Activated gamma-delta T cell treated with anti-CD3 and anti-CD28 coated beads, Interleukin-2, amount 50 U/mL, for 16 hours (primary cell): ENCODE results near the gene MID1.

Experiments
- DNase-seq: peaks from one replicate; pipeline ENCODE4 v3.0.0-alpha.2; 2020; ENCODE audit warnings: low read depth

The MID1 gene, protein sequence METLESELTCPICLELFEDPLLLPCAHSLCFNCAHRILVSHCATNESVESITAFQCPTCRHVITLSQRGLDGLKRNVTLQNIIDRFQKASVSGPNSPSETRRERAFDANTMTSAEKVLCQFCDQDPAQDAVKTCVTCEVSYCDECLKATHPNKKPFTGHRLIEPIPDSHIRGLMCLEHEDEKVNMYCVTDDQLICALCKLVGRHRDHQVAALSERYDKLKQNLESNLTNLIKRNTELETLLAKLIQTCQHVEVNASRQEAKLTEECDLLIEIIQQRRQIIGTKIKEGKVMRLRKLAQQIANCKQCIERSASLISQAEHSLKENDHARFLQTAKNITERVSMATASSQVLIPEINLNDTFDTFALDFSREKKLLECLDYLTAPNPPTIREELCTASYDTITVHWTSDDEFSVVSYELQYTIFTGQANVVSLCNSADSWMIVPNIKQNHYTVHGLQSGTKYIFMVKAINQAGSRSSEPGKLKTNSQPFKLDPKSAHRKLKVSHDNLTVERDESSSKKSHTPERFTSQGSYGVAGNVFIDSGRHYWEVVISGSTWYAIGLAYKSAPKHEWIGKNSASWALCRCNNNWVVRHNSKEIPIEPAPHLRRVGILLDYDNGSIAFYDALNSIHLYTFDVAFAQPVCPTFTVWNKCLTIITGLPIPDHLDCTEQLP

DNA sequence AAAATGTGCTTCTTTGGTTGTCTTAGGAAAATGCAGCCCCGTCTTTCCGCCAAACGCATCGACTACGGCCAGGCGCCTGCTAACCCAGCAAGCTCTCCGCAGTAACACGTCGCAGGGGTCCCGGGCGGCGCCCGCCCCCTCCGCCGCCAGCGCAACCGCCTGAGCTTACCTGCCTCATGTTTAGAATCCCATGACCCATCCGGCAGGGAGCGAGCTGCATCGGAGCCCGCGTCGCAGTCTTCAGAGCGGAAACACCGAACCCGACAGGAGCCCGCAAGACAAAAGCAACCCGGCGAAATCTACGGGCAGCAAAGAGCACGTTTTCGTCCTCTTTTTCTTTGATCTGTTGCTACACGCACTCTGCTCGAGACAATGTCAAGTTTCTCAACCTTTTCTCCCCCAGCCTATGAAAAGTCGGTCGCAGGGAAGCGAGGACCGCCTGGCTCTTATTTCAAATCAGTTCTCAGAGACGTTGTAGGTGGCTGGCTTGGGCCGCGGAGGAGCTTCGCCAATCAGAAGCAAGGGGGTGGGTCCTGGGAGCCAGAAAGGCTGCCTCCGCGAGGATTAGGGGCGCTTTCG, at the start of gene MID1:
Gene MID1 (minus strand): TSS at position 465 of the 579 bp plus-strand sequence. CDS start 53,038 bp downstream, outside the sequence.
- no peak for DNase-seq

DNA sequence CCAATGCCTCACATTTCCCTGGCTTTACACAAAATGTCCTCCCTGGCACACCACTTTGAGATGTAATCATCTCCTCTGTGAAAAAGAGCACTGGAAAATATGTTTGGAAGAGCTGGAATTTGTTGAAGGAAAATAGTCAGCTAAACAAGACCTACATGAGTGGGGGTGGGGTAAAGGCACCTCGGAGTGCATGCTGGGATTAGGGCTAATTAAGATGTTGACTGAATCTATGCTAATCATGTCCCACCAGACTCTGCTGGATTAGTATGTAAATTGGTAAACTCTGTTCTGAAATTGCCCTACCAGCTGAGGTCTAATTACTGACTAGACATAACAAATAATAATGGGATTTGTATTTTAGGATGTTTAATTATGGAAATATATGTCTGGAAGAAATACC, 46.8 kb upstream of the MID1 start:
- no peak for DNase-seq

DNA sequence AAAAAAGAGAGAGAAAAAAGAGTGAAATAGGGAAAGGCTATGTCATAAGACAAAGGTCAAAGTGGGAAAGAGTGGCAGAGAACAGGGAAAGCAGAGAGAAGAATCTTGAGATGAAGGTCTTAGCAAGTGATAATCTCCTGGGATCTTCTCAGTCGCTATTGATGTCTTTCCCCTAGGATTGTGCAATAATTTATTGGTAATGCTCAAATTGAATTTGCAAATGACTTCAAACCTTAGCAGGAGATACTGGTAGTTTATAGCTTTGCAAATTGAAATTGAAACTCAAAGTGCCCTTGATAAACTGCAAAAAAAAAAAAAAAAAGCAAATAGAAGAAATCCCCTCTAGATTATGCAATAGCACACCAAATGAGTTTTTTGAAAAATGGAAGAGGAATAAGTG, 45.7 kb upstream of the MID1 start:
- DNase-seq: no peak

DNA sequence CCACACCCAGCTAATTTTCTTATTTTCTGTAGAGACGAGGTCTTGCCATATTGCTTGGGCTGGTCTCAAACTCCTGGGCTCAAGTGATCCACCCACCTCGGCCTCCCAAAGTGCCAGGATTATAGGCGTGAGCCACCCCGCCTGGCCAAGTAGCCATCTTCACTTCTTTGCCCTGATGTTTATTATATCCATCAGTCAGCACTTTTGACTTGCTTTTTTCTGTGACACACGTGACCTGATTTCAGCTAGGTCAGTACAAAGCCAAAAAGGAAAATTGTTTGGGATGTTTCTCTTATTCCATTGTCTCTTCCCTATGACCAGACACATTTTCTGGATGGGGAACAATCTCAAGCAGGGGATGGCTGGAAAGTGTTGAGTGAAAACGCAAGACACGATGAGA, 45.3 kb upstream of the MID1 start:
- no peak for DNase-seq

DNA sequence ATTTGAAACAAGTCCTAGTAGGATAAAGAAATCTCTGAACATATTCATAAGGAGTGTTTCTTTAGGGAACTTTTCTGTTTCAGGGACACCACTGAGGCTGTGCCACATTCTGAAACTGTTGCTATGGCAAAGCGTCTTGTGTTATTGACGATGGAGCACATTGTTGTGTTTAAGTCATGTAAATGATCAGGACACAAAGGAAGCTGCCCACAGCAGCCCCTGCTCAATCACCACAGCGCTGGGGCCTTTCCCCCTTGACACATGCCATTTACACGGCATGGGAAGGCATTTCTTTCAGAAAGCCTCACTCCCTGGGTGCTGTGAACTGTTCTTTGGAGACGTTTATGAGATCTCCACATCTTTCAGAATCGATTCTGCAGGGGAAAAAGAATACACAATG, 39.8 kb upstream of the MID1 start:
- no peak for DNase-seq

DNA sequence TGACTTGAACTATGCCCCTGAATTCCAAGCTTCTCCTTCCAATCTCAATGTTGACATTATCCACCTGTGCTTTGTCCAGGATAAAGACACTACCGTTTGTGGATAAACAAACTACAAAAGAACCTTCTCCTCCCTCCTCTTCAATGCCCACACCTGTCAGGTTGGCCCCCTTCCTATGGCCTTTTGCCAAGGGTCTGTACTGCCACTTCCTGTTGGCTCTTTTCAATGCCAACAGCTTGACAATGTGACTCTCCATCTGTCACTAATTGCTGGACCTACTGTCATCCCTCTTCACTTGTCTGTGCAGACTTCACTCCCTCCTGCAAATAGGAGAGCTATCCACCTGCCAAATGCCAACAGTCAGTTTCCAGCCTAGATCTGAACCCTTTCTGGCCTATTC, 35.8 kb upstream of the MID1 start:
- no peak for DNase-seq

DNA sequence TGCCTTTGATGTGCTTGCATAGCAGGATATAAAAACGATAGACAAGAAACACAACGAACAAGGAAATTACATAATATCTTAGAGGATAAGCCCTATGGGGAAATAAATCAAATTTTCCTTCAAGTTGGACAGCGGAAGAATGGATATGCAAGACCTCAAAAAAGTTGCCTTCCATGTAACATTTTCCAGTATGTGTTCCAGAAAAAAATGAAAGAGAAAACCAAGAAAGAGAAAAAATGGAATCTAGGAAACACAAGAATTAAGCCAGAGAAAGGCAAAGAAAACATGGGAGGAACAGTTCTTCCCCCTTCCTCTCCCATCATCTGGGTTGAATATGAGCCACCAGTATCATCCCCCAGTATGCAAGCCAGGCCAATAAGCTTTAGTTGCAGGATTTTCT, 34.6 kb upstream of the MID1 start:
- no peak for DNase-seq

DNA sequence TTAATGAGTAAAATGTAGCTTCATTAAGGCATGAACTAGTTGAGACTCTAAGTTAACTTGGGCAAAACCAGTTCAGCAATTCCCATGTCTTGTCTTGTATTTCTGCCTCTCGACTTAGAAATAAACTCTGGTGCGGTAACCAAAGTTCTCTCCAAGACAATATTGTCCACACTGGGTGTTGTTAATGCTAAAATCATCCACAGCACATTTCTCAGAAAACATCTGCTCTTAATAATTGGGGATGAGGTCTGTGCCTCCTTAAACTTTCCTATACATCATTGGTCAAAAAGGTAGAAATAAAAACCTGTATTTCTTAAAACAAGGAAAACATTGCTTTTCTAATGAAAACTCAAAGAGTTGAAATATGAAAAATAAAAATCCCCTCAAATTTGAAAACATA, 32.9 kb upstream of the MID1 start:
- DNase-seq: no peak

DNA sequence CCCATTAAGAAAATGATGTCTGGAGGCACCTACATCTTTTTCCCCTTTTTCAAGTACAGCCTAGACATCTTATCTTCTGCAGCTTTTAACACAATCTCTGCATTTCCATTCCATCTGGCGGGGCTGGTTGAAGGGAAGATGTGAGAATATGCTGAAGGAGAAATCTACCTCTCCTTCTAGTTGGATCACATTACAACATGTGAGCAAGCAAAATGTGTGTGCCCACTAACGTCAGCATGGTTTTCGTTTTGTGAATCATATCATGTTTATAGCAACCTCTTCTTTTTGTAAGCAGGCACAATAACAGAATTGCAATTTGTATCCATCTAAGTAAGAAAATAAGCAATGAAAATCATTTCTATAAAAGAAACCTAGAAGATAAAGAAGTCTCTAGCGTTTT, 28.9 kb upstream of the MID1 start:
- DNase-seq: no peak

DNA sequence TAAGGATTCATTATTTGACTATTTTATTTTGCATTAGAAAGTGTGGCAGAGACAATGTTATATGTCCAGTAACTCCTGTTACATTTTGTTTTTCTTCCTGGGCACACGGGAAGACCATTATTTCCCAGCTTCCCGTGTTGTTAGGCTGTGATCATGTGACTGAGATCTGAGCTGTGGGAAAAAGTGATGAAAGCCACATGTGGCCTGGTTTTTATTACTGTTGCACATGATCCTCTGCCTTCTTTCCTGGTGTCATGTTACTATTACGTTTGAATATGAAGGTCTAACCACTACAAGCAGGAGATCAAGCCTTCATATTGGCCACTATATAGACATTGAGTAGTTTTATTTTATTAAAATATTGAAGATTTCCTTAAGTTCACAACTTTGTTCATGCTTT, 28.2 kb upstream of the MID1 start:
- no peak for DNase-seq

DNA sequence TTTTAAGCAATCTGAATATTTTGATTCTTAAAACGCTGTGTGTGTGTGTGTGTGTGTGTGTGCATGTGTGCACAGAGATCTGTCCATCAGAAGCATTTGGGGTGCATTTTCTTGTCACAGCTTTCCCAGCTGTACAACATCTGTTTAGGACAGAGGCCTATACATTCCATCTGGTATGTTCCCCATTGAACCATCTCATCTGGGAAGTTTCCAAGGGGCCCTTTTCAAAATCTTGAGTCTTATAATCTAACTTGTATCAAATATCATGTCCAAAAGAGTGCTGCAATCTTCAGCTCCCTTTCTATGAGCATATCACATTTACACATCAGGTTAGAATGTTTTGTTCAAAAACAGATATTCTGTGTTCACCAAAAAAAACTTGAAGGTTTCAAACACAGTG, 16.5 kb upstream of the MID1 start:
- DNase-seq: no peak

DNA sequence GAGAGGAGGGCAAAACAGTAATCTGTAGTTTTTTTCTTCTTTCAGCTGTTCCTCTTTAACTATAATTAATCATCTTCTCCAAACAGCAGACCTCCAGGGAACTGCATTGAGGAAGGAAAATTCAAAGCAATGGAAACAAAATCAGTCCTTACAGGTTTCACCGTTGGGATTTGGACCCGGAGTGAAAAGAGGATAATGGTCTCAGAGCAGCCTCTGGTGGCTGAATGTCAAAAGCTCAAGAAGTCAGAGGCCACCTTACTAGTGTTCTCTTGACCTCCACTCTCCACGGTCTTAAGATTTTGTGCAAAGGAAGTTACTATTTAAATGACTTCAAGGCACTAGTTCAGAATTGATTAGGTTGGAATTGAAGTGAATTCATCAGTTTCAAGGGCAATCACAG, 16.0 kb upstream of the MID1 start:
- no peak for DNase-seq

DNA sequence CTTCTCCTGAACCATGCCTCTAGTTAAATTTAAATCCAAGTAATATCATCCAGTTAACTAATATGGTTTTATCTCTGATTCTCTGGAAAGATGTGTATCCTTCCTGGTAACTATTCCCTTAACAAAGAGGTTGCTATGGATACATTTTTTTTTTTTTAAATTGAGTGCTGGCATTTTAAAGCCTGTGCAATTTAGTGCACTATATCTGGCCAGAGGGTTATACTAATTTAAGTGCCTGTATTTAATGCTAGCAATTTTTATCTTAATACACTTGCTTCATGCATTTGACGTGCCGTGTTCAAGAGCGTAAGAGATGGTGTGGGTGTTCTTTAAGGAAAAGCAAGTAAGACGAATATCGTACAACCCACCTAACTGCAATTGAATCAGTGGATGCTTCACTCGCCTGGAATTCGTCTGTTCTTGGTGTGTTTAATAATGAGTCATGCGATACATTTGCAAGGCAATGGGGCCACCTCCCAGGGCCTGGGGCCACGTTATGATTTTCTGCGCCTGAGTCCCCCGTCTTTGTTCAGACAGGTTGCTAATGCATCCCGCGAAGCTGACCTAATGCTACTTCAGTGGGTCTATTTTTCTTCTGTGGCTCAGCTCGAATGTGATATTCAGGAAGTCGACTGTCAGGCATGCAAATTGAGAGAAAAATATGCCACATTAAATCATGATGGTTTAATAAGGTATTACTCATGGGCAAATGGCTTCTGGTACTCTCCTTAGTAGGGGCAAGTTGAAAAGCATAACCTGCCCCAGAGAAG, 14.2 kb upstream of the MID1 start:
- no peak for DNase-seq

DNA sequence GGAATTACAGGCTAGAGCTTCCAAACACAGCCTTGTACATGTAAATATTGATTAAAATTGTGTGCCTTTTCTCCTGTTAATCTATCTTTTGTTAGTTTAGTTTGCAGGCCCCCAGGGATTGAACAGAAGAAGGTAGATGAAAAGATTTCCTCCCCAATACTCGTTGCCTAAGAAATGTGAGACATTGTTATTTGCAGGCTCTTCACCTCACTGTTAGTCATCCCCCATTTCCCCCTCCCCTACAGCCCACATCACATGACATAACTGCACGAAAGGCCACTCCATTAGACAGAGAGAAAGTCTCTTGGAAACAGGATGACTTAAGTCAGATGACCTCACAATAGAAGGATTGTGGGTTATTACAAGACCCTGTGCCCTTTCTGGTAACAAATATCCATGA, 13.3 kb upstream of the MID1 start:
- DNase-seq: no peak

DNA sequence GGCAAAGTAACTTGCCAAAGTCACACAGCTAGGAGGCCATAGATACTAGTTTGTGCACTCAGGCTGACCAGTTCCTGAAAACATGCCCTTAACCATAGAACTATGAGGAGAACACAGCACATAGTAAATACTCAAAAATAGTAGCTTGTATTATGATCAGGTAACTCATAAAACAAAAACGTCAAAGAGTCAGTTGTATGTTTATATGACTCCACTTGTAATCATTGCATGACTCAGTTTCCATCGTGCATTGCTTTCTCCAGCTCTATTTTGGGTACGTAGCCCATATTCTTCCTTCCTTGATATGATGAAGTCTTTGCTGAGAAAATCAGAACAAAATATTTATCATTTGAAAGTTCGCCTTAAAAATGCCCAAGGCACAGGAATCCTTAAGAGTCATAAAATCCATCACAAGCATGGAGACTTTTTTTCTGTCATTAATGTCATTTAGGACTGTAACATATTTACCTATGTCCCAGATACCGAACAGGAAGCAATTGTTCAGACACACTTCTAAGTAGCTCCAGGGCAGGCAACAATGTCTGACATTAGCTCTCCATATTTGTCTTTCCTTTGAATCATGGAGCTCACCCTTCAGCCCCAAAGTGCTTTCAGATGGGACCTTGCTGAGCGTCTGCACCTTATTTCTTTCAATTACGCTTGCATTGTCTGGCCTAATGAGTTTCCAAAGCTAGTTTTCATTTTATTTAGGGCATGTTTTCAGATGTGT, 11.2 kb upstream of the MID1 start:
- DNase-seq: no peak

DNA sequence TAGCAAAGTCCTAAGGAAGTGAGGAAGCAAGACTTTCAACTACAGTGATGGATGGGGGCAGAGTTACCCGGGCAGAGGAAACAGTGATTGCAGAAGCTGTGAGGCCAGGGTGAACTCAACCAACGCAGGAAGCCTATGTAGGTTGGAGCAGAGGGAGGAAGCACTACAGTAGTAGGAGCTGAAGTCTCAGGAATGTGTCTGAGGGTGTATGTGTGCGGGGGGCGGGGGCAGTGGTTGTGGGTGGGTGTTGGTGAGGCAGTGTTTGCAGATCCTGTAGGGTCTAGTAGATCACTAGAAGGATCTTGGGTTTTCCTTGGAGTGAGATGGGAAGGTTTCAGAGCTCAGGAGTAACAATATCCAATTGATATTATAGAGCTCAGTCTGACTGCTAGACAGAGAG, 9.9 kb upstream of the MID1 start:
- no peak for DNase-seq

DNA sequence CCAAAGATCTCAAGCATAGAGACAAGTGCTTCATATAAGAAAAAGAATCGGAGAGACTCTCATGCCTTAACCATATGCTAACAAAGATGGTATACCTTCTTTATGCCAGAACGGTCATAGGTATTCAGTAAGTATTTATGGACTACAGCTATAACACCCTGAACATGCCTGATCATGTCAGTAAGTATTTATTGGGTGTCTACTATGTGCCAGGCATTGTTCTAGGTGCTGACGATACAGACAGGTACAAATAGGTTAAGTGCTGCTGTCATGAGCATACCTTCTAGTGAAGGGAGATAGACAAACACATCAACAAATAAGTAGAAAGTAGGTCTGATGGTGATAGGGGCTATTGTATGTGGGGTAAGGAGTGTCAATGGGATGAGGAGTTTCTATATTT, 9.5 kb upstream of the MID1 start:
- DNase-seq: no peak

DNA sequence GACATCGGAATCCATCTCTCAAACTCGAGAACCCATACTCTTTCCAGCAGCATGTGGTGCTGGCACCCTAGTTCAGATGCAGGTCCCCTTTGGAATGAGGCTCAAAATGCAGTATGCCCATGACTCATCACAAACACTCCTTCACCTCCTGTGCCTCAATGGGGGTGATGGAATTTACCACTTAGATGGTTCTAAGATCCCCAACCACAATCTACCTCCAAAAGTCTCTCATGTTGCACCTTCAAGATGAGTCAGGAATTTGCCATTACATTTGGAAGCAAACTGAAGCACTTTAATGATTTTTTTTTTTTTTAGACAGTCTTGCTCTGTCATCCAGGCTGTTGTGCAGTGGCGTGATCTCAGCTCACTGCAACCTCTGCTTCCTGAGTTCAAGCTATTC, 8.5 kb upstream of the MID1 start:
- DNase-seq: no peak

DNA sequence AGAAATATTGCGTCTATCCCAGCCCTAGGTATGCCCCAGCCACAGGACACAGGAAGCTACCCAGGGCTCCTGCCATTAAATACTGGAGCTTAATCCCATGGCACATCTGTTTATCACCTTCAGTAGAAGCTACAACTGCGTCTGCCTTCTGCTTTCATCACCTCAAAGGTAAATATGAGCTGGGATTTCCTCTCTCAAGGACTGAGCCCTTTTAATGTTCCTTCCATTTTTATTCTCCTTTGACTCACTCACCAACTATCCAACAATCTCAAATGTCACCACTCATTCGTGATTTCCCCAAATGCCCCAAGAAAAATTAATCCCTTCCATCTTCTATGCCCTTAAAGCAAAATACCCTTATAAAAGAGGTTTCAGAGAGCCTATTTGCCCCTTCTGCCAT, 1.8 kb upstream of the MID1 start:
- no peak for DNase-seq

DNA sequence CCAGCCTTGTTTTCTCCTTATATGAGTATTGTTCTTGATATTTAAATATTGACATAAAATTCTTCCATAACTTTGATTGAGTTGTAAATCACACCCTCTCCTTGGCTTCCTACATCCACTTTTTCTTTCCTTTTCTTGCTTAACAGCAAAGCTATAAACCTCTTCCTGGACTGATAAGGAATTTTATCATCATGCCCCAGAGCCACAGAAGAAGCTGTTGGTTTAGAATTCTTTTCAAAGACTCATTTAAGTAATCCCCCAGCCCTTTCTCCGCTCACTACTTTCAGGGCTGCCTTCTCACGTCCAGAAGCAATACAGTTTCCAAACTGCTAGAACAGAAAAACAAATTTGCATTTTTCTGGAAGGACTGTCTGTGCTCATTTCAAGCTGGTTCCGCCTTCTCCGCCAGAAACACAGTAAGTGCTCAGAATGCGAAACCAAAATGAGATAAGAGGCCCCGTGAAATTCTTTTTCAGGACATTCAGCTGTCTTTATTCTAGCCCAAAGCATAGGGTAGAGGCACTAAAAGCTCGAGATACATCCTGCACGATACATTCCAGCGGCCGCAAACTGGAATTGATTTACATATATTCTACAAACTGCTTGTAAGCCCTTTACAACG, 849 bp downstream of the MID1 start:
- no peak for DNase-seq

DNA sequence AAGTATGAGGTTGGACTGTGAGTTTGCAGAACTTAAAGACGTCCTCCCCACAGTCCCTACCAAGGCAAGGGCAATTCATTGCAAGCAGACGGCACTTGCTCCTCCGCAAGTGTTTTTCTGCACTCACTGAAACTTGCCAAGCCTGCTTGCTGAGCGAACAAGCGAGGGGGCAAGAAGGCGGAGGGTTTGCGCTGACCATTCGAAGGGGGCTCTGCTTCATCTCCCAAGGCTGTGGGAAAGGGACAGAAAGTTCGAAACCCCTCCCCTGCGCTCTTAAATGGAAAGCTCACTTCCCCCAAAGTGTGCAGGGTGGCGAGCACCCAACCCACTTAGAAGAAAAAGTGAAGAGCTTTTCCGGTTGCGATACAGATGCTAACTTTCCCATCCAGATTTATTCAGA, 1.4 kb downstream of the MID1 start:
- no peak for DNase-seq

DNA sequence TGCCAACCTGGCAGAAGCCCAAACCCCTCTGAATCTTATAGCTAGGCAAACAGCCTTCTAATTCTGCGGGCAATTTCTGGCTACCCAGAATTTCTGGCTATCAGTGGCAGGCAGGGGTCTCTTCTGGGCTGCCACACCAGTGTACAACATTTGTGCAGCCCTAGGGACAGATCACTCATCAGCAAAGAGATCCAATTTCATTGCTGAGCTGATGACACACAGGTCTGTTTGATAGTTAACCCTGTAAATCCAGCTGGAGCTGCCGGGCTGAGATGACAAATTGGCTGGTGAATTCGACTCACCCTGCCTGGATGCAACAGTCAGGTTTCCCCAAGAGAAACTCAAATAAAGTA, 2.4 kb downstream of the MID1 start:
- DNase-seq: no peak
